AG09309 (cell line): ENCODE results near the gene TEX264.

Source experiments
- DNase-seq: peaks from one replicate; pipeline ENCODE4 v3.0.0-alpha.2; 2010; ENCODE audit warnings: low read depth
- H3K4me3 ChIP-seq: 2 replicates; pipeline ENCODE4 v1.5.1; 2011; ENCODE audit warnings: mild to moderate bottlenecking, low read depth, low read length, moderate library complexity; ENCODE audit not compliant: control insufficient read depth
- TF ChIP-seq, protein P1 (sequence below): IDR thresholded peaks from 2 replicates; pipeline ENCODE4 v1.5.1; 2011; ENCODE audit warnings: mild to moderate bottlenecking, low read depth, low read length, inconsistent platforms; ENCODE audit not compliant: insufficient read depth, control insufficient read depth; ENCODE audit errors: missing control alignments

The TEX264 gene

DNA sequence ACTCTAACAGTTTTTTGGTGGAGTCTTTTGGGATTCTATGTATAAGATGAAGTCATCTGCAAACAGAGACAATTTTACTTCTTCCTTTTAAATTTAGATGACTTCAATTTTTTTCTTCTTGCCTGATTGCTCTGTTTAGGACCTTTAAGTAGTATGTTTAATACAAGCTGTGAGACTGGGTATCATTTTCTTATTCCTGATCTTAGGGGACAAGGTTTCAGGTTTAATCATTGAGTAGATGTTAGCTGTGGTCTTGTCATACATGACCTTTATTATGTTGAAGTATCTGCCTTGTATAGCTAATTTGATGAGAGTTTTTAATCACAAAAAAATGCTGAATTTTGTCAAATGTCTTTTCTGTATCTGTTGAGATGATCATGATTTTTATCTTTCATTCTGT lies 56.4 kb downstream of the TEX264 start:
- no peak for DNase-seq
- TF ChIP-seq, protein P1, sequence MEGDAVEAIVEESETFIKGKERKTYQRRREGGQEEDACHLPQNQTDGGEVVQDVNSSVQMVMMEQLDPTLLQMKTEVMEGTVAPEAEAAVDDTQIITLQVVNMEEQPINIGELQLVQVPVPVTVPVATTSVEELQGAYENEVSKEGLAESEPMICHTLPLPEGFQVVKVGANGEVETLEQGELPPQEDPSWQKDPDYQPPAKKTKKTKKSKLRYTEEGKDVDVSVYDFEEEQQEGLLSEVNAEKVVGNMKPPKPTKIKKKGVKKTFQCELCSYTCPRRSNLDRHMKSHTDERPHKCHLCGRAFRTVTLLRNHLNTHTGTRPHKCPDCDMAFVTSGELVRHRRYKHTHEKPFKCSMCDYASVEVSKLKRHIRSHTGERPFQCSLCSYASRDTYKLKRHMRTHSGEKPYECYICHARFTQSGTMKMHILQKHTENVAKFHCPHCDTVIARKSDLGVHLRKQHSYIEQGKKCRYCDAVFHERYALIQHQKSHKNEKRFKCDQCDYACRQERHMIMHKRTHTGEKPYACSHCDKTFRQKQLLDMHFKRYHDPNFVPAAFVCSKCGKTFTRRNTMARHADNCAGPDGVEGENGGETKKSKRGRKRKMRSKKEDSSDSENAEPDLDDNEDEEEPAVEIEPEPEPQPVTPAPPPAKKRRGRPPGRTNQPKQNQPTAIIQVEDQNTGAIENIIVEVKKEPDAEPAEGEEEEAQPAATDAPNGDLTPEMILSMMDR, result no peak
- no peak overlapping the region for H3K4me3 ChIP-seq

DNA sequence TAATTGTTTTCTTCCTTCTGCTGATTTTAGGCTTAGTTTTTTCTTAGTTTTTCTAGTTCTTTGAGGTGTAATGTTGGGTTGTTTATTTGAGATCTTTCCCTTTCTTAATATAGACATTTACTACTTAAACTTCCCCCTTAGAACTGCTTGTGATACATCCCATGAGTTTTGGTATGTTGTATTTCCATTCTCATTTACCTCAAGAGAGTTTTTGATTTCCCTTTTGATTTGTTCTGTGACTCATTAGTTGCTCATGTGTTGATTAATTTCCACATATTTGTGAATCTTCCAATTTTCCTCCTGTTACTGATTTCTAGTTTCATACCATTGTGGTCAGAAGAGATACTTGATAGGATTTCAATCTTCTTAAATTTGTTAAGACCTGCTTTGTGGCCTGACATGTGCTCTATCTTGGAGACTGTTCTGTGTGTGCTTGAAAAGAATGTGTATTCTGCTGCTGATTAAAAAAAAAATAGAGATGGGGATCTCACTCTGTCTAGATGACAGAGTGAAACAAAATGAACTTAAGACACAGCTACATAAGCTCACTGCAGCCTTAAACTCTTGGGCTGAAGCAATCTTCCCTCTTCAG lies 58.1 kb downstream of the TEX264 start:
- TF ChIP-seq, protein P1, result no peak
- DNase-seq, result no peak

DNA sequence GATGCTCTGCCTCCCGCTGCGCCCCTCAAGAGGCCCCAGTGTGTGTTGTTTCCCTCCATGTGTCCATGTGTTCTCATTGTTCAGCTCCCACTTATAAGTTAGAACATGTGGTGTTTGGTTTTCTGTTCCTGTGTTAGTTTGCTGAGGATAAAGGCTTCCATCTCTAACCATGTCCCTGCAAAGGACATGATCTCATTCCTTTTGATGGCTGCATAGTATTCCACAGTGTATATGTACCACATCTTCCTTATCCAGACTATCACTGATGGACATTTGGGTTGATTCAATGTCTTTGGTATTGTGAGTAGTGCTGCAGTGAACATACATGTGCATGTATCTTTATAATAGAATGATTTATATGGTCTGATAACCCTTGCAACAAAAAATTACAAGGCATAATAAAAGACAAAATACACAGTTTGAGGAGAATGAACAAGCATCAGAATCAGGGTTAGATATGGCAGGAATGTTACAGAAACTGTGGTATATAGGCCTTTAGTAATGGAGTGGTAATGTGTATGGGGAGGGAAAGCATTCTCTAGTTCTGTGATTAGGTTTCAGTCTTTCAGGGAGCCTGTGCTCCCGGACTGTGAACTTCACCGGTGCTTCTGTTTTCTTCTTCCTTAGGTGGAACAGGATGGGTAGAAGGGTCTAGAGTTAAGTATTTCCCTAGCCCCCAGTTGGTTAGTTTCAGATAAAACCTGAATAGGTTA lies 63.0 kb downstream of the TEX264 start:
- no peak for DNase-seq
- H3K4me3 ChIP-seq, result no peak overlapping the region
- TF ChIP-seq, protein P1, result no peak

More for the DNA sequence above, 58.1 kb downstream of the TEX264 start:
- H3K4me3 ChIP-seq, result no peak overlapping the region

DNA sequence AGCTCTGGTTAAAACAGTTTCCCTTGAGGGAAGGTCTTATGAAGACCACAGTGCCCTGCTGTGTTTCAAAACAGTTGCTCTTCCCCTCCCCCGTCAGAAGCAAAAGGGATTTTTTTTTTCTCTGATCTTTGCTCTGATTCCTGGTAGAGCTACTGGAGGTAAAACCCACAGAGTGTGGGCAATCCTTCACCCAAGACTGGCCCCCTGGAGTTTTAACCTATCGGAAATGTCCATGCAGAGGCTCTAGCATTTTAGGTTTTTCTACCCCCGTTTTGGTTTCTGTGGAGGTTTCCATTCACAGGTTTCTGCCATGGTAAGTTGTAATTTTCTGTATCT lies 63.5 kb downstream of the TEX264 start:
- TF ChIP-seq, protein P1, result no peak
- DNase-seq, result no peak
- no peak overlapping the region for H3K4me3 ChIP-seq

DNA sequence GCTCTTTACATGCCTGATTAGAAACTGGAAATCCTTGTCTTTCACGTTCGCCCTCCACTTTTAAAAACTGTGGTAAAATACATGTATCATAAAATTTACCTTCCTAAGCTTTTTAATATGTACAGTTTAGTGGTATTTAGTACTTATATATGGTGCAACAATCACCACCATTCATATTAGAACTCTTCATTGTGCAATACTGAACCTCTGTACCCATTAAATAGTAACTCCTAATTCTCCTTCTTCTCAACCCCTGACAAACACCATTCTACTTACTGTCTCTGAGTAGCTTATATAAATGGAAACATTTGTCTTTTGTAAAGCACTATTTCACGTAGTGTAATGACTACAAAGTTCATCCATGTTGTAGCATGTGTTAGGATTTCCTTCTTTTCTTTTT lies 64.0 kb downstream of the TEX264 start:
- no peak for DNase-seq
- TF ChIP-seq, protein P1, result no peak
- no peak overlapping the region for H3K4me3 ChIP-seq

DNA sequence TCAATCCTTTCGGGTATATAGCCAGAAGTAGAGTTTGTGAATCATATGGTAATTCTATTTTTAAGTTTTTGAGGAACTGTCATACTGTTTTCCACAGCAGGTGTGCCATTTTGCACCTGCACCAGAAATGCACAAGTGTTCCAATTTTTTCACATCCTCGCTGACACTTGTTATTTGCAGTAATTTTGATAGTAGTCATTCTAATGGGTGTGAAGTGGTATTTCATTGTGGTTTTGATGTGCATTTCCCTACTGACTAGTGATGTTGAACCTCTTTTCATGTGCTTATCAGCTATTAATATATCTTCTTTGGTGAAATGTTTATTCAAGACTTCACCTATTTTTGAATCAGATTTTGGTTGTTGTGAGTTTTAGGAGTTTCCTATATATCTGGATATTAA lies 64.9 kb downstream of the TEX264 start:
- DNase-seq, result no peak
- TF ChIP-seq, protein P1, result no peak
- H3K4me3 ChIP-seq, result no peak overlapping the region
